Left ventricle myocardium superior (tissue), 1 donor: ENCODE data around the gene GPATCH2. TPM values are rescaled to one million over a fixed set of nuclear protein-coding genes. Genes with fewer than 3 reads are reported as not detected.
"Not testable (repeated sequence)": the region's sequence is repeated elsewhere in the genome, so short reads cannot be mapped to it uniquely, and the experiment has no call there.

ENCODE experiments used
- ATAC-seq: fragments of 200-7000 bp; cut with Tn5 transposase; one replicate; pipeline ENCODE4 v1.9.1; 2020; ENCODE audit warnings: mild to moderate bottlenecking, moderate library complexity
- DNase-seq: peaks from one replicate; pipeline ENCODE4 v3.0.0-alpha.2; 2020
- intact Hi-C: fragments of 100-400 bp; cut with micrococcal nuclease; formaldehyde crosslinking; loops from one replicate; pipeline ENCODE4 v1.11.0; 2022
- total RNA-seq: library from RNA; stranded (reverse); fragmentation: NEBNext Ultra II Directional; extraction: Animal tissue kit (Norgen Biotek cat#: 25700); gene quantifications from one replicate; pipeline ENCODE4 v1.2.1, GENCODE V29; 2021
- donor health status: DM: no; HTN: yes; CAD: no; lungs with severe emphysema.

GPATCH2 gene
- total RNA-seq, 1 donor from 2014 or later: 6.2 TPM

DNA sequence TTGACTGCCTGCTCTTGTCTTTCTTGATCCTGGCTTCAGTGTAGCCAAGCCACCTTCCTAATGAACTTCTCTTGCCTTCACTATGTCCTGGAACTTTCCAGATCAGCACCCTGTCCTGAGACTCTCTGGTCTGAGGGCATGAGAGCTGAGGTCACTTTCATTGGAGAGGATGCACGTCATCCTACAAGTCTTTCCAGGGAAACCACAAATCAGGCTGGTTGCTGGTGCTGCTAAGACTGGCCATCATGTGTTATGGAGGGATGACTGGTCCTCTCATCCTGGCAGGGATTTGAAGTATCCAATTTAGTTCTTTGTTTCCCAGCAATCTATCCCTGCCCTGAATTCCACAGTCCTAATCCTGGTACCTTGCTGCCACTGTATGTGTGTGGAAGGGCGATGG lies 228.6 kb downstream of the GPATCH2 start:
- intact Hi-C loops: no loop called here
- ATAC-seq (no peak), DNase-seq (no peak)

DNA sequence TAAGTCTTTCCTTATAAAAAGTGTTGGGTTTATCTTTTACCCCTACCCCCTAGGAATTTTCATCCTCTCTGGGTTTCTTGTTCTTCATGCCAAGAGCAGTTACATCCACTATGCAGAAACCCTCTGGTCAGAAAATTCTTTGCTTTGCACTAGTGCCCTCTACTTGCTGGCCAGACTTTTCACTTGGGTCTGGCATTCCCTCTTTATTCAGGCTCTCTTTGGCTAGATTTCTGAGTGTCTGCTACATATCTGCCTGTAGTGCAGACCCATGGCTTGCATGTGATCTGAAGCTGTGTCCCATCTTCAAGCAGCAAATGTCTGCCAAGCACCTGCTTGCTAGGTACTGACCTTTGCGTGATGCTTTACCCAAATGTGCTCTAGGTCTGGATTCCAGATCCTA lies 237.0 kb downstream of the GPATCH2 start:
- intact Hi-C loops: no loop called here

DNA sequence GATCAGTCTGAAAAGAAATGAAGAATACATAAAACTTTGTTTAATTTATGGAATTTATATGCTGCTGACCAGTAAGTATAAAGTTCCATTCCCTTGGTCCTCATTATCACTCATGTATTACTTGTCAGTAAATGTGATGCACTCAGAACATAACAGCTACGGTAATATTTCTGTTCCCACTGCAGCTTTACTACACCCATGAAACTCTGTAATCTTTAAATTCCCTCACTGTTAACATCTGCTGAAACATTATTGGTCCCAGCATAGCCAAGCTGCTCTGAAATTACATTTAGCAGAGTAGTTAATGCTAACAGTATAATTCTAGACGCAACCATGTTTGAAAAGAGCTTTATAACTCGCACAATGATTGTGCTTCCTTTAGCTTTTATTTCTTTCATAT lies 238.4 kb downstream of the GPATCH2 start:
- no peak for ATAC-seq
- intact Hi-C loops: no loop called here
- DNase-seq: no peak

More for the DNA sequence above, 237.0 kb downstream of the GPATCH2 start:
- DNase-seq (no peak), ATAC-seq (peak; percentile 56)

DNA sequence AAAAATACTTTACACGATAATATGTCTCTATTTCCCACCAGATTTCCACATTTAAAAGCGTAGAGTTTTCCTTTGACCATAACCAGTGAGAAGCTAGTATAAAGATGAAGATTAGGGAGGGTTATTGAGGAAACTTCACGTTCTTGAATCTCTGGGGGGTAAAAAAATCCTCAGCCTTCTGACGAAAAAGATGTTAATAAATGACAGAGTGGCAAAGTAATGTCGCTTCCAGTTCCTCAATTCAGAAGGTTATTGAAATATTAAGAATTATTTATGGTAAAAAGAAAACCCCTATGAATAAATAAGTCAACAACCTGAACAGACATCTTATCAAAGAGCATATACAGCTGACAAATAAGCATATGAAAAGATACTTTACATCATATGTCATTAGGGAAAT lies 241.0 kb downstream of the GPATCH2 start:
- DNase-seq (no peak), ATAC-seq (no peak)
- intact Hi-C loops: no loop called here

DNA sequence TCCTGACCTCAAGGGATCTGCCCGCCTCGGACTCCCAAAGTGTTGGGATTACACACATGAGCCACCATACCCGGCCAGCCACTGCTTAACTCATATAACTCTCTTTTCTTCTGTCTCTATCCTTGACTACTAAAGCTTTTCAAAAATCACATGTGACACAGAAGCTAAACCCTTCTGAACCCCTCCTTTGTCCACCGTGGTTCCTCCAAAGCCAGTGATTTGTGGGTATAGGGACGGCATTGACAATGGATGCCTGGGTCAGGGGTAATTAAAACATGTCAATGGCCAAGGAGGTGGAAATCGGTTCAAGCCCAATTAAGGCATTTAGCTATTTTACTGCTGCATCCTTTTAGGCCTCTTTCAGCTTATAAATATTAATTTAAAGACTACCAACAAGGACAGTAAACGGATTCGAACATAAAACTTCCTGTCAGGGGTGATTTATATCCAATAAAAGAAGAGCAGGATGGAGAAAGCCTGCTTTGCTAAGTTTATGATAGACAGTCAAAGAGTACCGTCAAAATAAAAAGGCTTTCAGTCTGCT lies 242.3 kb downstream of the GPATCH2 start:
- intact Hi-C loops: no loop called here
- ATAC-seq: no peak
- DNase-seq: no peak

DNA sequence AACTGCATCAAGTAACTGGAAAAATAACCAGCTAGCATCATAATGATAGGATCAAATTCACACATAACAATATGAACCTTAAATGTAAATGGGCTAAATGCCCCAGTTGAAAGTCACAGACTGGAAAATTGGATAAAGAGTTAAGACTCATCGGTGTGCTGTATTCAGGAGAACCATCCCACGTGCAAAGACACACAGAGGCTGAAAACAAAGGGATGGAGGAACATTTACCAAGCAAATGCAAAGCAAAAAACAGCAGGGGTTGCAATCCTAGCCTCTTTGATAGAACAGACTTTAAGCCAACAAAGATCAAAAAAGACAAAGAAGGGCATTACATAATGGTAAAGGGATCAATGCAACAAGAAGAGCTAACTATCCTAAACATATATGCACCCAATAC lies 249.1 kb downstream of the GPATCH2 start:
- ATAC-seq, intact Hi-C loops, DNase-seq: not testable (repeated sequence)

DNA sequence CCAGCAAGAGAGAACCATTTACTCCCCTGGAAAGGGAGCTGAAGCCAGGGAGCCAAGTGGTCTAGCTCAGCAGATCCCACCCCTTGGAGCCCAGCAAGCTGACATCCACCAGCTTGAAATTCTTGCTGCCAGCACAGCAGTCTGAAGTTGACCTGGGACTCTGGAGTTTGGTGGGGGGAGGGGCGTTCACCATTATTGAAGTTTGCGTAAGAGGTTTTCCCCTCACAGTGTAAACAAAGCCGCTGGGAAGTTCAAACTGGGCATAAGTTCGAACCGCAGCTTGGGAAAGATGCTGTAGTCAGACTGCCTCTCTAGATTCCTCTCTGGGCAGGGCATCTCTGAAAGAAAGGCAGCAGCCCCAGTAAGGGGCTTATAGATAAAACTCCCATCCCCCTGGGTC lies 251.1 kb downstream of the GPATCH2 start:
- ATAC-seq, DNase-seq, intact Hi-C loops: not testable (repeated sequence)

DNA sequence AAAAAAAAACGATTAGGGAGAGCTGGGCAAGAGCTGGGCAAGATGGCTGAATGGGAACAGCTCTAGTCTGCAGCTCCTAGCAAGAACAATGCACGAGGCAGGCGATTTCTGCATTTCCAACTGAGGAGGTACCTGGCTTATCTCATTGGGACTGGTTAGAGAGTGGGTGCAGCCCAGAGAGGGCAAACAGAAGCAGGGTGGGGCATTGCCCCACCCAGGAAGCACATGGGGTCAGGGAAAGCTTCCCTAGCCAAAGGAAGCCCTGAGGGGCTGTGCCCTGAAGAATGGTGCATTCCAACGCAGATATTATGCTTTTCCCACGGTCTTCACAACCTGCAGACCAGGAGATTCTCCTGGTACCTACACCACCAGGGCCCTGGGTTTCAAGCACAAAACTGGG lies 251.6 kb downstream of the GPATCH2 start:
- no peak for ATAC-seq
- no peak for DNase-seq
- intact Hi-C loops: no loop called here

Other genes starting within 250 kb of the GPATCH2 start
- 1.2 TPM for gene SPATA17, start 254 bp upstream of the GPATCH2 start, total RNA-seq